Keratinocyte (primary cell): ENCODE results near the gene TBC1D12.

Source experiments
- CTCF ChIP-seq, 3 experiments: IDR thresholded peaks in 1 of 3; conservative IDR thresholded peaks in 1 of 3; optimal IDR thresholded peaks in 1 of 3; 2 replicates in 2 of 3; 3 replicates in 1 of 3; pipeline versions ENCODE3 to v1.5.1; 2011; ENCODE audit warnings: low read length in 3 of 3, mild to moderate bottlenecking in 3 of 3, moderate library complexity in 2 of 3, control low read depth in 1 of 3, inconsistent platforms in 1 of 3; ENCODE audit not compliant: insufficient read depth in 2 of 3; ENCODE audit errors: extremely low read depth in 1 of 3
- EZH2 ChIP-seq: IDR thresholded peaks from one replicate; pipeline ENCODE4 v1.6.1; 2012; ENCODE audit warnings: inconsistent platforms, mild to moderate bottlenecking, low read length, moderate library complexity

GRCh38 chr10:94423627-94424026, 21.3 kb downstream of the TBC1D12 start:
- no peak for TF ChIP-seq CTCF (optimal IDR thresholded peaks at IDR 0.05 in 1 of 3, IDR thresholded peaks at IDR 0.05 in 1 of 3, conservative IDR thresholded peaks at IDR 0.05 in 1 of 3; ENCODE audit: extremely low read depth in 1 of 3, insufficient read depth in 2 of 3, low read length in 3 of 3)
- TF ChIP-seq EZH2: no peak
